ENCODE results near the gene REEP1.

DNA sequence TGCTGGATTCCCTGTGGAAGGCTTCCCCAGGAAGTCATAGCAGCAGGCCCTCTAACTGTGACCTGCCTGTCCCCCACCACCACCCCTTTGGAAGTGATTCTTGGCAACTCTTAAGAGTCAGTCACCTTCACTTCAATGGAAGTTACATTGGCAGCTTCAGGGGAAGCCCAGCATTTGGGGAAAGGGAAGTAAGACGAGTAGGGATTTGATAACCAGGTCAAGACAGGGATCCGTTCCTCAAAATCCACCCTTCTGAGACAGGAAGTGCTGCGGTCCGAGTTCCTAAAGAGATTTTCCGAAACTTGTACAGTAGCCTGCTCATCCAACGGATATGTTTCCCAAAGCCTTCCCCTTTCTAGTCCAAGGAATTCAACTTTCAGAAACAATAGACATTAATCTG lies 84.0 kb downstream of the REEP1 start:
- TF ChIP-seq, protein P1, sequence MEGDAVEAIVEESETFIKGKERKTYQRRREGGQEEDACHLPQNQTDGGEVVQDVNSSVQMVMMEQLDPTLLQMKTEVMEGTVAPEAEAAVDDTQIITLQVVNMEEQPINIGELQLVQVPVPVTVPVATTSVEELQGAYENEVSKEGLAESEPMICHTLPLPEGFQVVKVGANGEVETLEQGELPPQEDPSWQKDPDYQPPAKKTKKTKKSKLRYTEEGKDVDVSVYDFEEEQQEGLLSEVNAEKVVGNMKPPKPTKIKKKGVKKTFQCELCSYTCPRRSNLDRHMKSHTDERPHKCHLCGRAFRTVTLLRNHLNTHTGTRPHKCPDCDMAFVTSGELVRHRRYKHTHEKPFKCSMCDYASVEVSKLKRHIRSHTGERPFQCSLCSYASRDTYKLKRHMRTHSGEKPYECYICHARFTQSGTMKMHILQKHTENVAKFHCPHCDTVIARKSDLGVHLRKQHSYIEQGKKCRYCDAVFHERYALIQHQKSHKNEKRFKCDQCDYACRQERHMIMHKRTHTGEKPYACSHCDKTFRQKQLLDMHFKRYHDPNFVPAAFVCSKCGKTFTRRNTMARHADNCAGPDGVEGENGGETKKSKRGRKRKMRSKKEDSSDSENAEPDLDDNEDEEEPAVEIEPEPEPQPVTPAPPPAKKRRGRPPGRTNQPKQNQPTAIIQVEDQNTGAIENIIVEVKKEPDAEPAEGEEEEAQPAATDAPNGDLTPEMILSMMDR (conservative IDR thresholded peaks at IDR 0.05; ENCODE audit: low read length) = no peak
- no peak for TF ChIP-seq EZH2phosphoT487 (IDR thresholded peaks at IDR 0.05; ENCODE audit: borderline replicate concordance, low read depth, low read length)
